Epithelial cell of proximal tubule (primary cell): Measurements from ENCODE around the gene NUDT16L1. TPM values are rescaled to one million over a fixed set of nuclear protein-coding genes. Genes with fewer than 3 reads are reported as not detected.
A peak's percentile ranks its signal among the peaks of the same experiment; 100 is the strongest.

ENCODE experiments used
- DNase-seq: peaks from one replicate; pipeline ENCODE4 v3.0.0-alpha.2; 2011; ENCODE audit warnings: low read depth
- H3K4me3 ChIP-seq: 2 replicates; pipeline ENCODE4 v1.5.1; 2011; ENCODE audit warnings: low read depth, mild to moderate bottlenecking, low read length
- total RNA-seq: library from RNA; depleted of rRNA; stranded (reverse); fragments of >200 nt; gene quantifications from 2 replicates; pipeline ENCODE4 v1.2.3, GENCODE V29; 2015
- TF ChIP-seq, protein P1 (sequence below): conservative IDR thresholded peaks from 2 replicates; pipeline ENCODE4 v1.5.1; 2012; ENCODE audit warnings: low read depth, mild to moderate bottlenecking, low read length

NUDT16L1 gene
- total RNA-seq, 1 donor from 2014 or later = 23.8 TPM

DNA sequence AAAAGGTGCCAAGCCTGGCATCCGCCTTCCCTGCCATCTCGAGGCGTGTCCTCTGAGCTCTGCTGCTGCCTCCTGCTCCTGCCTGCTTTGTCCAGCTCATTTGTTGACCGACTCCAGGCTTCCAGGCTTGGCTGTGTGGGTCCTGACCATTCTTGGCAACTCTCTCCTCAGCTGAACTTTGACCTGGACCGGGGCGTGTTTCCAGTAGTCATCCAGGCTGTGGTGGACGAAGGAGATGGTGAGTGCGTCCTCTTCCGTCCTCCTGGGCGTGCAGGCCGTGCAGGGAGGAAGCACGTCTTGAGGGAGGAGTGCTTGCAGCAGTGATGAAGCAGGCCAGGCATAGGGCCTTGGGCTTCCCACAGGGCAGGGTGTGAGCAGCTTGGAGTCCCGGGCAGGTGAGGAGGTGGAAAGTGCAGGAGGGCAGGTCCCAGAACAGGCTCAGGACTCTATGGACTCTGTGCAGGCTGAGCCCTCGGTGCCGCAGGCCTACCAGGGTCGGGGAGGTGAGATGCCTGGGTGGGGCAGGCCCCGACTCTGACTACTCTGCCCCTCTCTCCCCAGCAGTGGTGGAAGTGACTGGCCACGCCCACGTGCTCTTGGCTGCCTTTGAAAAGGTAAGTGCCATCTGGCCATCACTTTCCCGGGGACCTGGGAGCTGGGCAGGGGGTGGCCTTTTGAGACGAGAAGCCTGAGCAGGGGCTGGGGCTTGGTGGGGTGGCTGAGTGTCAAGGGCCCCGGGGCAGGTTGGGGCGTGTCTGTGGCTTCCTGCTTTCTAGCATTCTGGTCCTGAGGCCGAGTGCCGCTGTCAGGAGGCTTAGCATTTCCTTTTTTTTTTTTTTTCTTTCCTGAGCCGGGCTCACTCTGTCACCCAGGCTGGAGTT lies 28.6 kb upstream of the NUDT16L1 start:
- H3K4me3 ChIP-seq = no peak overlapping the region
- DNase-seq = no peak
- TF ChIP-seq, protein P1, sequence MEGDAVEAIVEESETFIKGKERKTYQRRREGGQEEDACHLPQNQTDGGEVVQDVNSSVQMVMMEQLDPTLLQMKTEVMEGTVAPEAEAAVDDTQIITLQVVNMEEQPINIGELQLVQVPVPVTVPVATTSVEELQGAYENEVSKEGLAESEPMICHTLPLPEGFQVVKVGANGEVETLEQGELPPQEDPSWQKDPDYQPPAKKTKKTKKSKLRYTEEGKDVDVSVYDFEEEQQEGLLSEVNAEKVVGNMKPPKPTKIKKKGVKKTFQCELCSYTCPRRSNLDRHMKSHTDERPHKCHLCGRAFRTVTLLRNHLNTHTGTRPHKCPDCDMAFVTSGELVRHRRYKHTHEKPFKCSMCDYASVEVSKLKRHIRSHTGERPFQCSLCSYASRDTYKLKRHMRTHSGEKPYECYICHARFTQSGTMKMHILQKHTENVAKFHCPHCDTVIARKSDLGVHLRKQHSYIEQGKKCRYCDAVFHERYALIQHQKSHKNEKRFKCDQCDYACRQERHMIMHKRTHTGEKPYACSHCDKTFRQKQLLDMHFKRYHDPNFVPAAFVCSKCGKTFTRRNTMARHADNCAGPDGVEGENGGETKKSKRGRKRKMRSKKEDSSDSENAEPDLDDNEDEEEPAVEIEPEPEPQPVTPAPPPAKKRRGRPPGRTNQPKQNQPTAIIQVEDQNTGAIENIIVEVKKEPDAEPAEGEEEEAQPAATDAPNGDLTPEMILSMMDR = no peak

DNA sequence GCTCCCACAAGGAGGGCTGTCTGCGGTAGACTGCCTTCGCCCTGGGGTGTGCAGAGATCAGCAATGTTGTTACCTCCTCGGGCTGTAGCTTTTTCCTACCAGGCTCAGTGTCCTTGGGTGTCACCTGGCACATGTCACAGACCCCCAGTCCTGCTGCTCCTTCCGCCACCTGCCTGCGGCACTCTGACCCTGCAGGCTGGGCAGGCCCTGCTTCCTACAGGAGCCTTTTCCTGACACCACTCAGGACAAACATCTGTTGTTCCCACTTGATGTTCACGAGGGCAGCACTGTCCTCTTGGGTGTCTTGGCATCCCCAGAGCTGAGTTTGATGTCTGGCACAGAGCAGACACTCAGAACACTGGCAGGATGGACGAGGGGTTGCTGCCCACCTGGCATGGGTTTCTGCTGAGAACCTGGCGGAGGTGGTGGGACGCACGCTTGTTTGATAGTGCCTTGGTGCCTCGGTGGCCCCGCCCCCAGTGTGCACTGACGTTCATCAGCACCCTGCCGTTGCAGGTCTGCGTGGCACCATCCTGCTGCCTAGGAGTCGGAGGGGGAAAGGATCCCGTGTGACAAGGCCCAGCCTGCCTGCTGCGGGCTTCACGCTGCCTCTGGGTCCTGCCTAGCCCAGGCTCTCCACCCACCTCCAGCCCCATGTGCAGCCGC lies 26.7 kb upstream of the NUDT16L1 start:
- no peak overlapping the region for H3K4me3 ChIP-seq
- no peak for DNase-seq
- TF ChIP-seq, protein P1 = peak; percentile 9

DNA sequence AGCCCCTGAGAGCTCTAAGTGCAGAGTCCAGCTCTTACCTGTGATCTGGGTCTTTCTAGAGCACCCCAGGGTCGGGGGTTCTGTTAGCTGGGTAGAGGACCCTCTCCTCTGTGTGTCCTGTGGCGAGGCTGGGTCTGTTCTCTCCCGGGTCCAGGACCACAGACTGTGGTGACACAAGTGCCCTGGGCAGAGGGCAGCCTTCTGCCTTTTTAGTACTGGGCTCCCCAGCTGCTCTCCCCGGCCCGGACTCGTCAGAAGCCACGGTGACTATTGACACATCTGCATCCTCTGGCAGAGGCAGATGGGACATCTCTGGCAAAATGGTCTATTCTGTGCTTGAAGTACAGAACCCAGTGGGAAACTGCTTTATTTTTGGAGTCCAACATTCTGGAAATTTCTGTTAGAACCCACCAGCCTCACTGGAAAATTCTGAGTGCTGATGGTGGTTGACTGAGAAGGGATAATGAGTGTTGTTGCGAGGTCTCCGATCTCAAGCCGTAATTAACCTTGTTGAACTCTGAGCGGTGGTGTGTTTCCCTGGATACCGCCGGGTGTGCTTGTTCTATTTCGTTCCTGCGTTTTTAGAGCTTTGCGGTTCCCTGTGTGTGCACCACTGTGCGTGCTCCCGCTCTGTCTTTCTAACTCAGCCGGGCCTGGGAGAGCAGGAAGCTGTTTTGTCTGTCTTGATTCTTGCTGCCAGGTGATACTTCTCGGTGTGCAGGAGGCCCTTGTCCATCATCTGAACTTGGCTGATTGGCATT lies 26.0 kb upstream of the NUDT16L1 start:
- TF ChIP-seq, protein P1 = no peak
- no peak for DNase-seq
- H3K4me3 ChIP-seq = no peak overlapping the region

DNA sequence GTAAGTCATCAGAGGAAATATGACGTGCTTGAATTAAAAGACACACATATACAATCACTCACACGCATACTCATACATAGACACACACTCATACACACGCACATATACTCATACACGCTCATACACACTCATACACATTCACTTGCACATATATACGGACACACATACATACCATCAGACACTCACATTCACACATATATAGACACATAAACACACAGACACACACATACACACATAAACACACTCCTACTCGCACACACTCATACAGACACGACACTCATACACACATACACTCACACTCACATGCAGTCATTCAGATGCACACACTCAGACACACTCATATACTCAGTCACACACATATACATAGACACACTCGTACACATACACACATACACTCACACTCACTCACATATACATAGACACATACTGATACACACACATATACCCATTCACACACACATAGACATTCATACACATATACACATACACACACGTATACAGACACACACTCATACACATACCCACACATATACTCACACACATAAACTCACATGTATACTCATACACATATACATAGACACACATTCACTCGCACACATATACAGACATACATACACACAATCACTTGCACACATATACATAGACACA lies 24.9 kb upstream of the NUDT16L1 start:
- TF ChIP-seq, protein P1 = no peak
- DNase-seq = no peak
- no peak overlapping the region for H3K4me3 ChIP-seq

DNA sequence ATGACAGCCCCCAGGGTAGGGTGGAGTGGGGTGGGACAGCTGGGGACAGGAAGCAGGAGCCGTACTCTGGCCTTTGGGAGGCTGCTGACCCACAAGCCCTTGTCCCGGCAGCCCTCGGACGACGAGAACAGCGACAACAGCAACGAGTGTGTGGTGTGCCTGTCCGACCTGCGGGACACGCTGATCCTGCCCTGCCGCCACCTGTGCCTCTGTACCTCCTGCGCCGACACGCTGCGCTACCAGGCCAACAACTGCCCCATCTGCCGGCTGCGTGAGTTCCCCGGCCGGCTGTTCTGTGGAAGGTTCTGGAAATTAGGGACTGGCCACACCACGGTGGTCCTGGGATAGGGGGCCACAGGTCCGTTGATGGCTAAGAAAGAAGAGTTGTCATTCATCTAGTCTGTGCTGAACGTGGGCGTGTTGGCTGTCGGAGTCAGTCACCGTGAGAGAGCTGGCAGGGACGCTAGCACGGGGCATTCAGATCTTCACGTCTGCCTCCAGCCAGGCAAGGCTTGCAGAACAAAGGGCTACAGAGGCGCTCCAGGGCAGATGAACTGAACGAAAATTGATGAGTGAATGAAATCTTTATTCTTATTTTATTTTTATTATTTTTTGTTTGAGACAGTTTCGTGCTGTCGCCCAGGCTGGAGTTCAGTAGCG lies 19.8 kb upstream of the NUDT16L1 start:
- H3K4me3 ChIP-seq = no peak overlapping the region
- TF ChIP-seq, protein P1 = no peak
- no peak for DNase-seq

DNA sequence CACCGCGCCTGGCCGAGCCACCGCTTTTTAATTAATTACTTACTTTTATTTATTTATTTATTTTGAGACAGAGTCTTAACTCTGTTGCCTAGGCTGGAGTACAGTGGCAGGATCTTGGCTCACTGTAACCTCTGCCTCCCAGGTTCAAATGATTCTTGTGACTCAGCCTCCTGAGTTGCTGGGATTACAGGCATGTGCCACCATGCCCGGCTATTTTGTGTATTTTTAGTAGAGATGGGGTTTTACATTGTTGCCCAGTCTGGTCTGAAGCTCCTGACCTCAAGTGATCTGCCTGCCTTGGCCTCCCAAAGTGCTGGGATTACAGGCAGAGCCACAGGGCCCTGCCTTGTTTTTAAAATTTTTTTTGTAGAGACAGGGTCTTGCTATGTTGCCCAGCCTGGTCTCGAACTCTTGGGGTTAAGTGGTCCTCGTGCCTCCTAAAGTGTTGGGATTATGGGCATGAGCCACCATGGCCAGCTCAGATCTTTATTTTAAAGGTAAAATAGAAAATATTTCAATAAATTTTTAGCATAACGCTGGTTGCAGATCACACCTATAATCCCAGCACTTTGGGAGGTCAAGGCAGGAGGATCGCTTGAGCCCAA lies 18.3 kb upstream of the NUDT16L1 start:
- TF ChIP-seq, protein P1 = no peak
- no peak overlapping the region for H3K4me3 ChIP-seq
- DNase-seq = no peak
